ENCODE results near the gene BICDL1.
"Not testable (repeated sequence)": the region's sequence is repeated elsewhere in the genome, so short reads cannot be mapped to it uniquely, and the experiment has no call there.

BICDL1 gene

GRCh38 chr12:120006258-120006975, 17.4 kb downstream of the BICDL1 start:
- peak in 1 of 2 donors; percentile 43 for DNase-seq

GRCh38 chr12:120007272-120007671, 18.2 kb downstream of the BICDL1 start:
- peak; percentile 80 to 86 for DNase-seq

- peak; percentile 35 to 58 for DNase-seq
Observed at GRCh38 chr12:120010661-120011230, 21.7 kb downstream of the BICDL1 start.

- peak; percentile 89 to 94 for DNase-seq
Observed at GRCh38 chr12:120012067-120012621, 23.1 kb downstream of the BICDL1 start.

- peak; percentile 72 to 89 for DNase-seq
Observed at GRCh38 chr12:120013659-120014380, 24.8 kb downstream of the BICDL1 start.

- not testable (repeated sequence) for DNase-seq
Observed at GRCh38 chr12:120014381-120014735, 25.3 kb downstream of the BICDL1 start.

GRCh38 chr12:120015313-120015712, 26.3 kb downstream of the BICDL1 start:
- peak; percentile 44 to 76 for DNase-seq

- not testable (repeated sequence) for DNase-seq
Observed at GRCh38 chr12:120016199-120016598, 27.2 kb downstream of the BICDL1 start.

- DNase-seq, result no peak
Observed at GRCh38 chr12:120019197-120019596, 30.2 kb downstream of the BICDL1 start.

GRCh38 chr12:120019938-120020337, 30.9 kb downstream of the BICDL1 start:
- no peak for DNase-seq

GRCh38 chr12:120024193-120024592, 35.2 kb downstream of the BICDL1 start:
- DNase-seq, result no peak

- DNase-seq, result no peak
Observed at GRCh38 chr12:120025640-120026039, 36.6 kb downstream of the BICDL1 start.

- no peak for DNase-seq
Observed at GRCh38 chr12:120032242-120032641, 43.2 kb downstream of the BICDL1 start.

GRCh38 chr12:120037851-120038250, 48.8 kb downstream of the BICDL1 start:
- no peak for DNase-seq

- DNase-seq, result no peak
Observed at GRCh38 chr12:120039711-120040110, 50.7 kb downstream of the BICDL1 start.

- peak; percentile 56 to 58 for DNase-seq
Observed at GRCh38 chr12:120041386-120042231, 52.6 kb downstream of the BICDL1 start.

- DNase-seq, result not testable (repeated sequence)
Observed at GRCh38 chr12:120045367-120045766, 56.3 kb downstream of the BICDL1 start.

- no peak for DNase-seq
Observed at GRCh38 chr12:120047072-120047471, 58.0 kb downstream of the BICDL1 start.

- DNase-seq, result peak in 1 of 2 donors; percentile 23
Observed at GRCh38 chr12:120048263-120048662, 59.2 kb downstream of the BICDL1 start.

- DNase-seq, result no peak
Observed at GRCh38 chr12:120049426-120049825, 60.4 kb downstream of the BICDL1 start.

- no peak for DNase-seq
Observed at GRCh38 chr12:120051535-120051934, 62.5 kb downstream of the BICDL1 start.

GRCh38 chr12:120054293-120054692, 65.3 kb downstream of the BICDL1 start:
- DNase-seq, result no peak
